Measurements from ENCODE around the gene SLC27A3. TPM values are rescaled to one million over a fixed set of nuclear protein-coding genes. Genes with fewer than 3 reads are reported as not detected.

SLC27A3 gene
- total RNA-seq, 1 experiment from 2014 or later: 38.9 TPM

- CTCF ChIA-PET: interaction anchor here (0.6 to 2.1 kb wide), 14 partner anchors 12 to 231 kb away, joined by 3 to 19 read pairs (median 5); partner anchors contain the start of genes CRTC2, NPR1 and S100A13
- peak within 1 kb of the TSS; percentile 99 for H3K27ac Mint-ChIP-seq
- no peaks in the 10 kb centered on the region; the same call in 1 of the 2 replicates for H3K27me3 Mint-ChIP-seq (ENCODE audit: low read depth)
- DNase-seq (ENCODE audit: low spot score) (peak; percentile 100), ATAC-seq (peak; percentile 100)
- peaks cover 12% of the 10 kb centered on the region for H3K36me3 Mint-ChIP-seq
- peak within 1 kb of the TSS; percentile 97 for H3K4me3 Mint-ChIP-seq
- POLR2A ChIA-PET: interaction anchor here (0.6 to 2.1 kb wide), 7 partner anchors 15 to 48 kb away, joined by 3 to 10 read pairs (median 5); no protein-coding TSS in a partner anchor
- H3K4me1 Mint-ChIP-seq: peaks cover 28% of the 10 kb centered on the region
- H3K9me3 Mint-ChIP-seq: no peaks in the 10 kb centered on the region
- TF ChIP-seq ZNF671 (CRISPR knock-in tag; IDR thresholded peaks at IDR 0.05) (no peak), USF2 (CRISPR knock-in tag; IDR thresholded peaks at IDR 0.05) (no peak), FOXP1 (CRISPR knock-in tag; IDR thresholded peaks at IDR 0.05; ENCODE audit: borderline replicate concordance) (0 out of 2 replicates have a peak, but pooled peaks have one; percentile 22), SOX15 (CRISPR knock-in tag; IDR thresholded peaks at IDR 0.05) (no peak), ERG (CRISPR knock-in tag; IDR thresholded peaks at IDR 0.05) (no peak), GABPB1 (CRISPR knock-in tag; IDR thresholded peaks at IDR 0.05) (no peak), SMAD4 (CRISPR knock-in tag; IDR thresholded peaks at IDR 0.05) (no peak), MYBL2 (CRISPR knock-in tag; IDR thresholded peaks at IDR 0.05) (no peak), IRF2 (CRISPR knock-in tag; IDR thresholded peaks at IDR 0.05; ENCODE audit: borderline replicate concordance, low read depth) (no peak), GRHL2 (CRISPR knock-in tag; IDR thresholded peaks at IDR 0.05; ENCODE audit: insufficient replicate concordance, severe bottlenecking) (no peak), NFE2L1 (CRISPR knock-in tag; IDR thresholded peaks at IDR 0.05) (no peak), ESRRA (CRISPR knock-in tag; IDR thresholded peaks at IDR 0.05; ENCODE audit: borderline replicate concordance) (no peak), ETV6 (CRISPR knock-in tag; IDR thresholded peaks at IDR 0.05) (0 out of 2 replicates have a peak, but pooled peaks have one; percentile 59), EMX1 (CRISPR knock-in tag; IDR thresholded peaks at IDR 0.05) (no peak), CTCF (IDR thresholded peaks at IDR 0.05) (no peak), E2F4 (CRISPR knock-in tag; IDR thresholded peaks at IDR 0.05; ENCODE audit: borderline replicate concordance, low read depth) (no peak), ZSCAN18 (CRISPR knock-in tag; IDR thresholded peaks at IDR 0.05) (no peak), AR (CRISPR knock-in tag; IDR thresholded peaks at IDR 0.05) (no peak), PRDM15 (CRISPR knock-in tag; IDR thresholded peaks at IDR 0.05) (no peak), ZNF423 (CRISPR knock-in tag; IDR thresholded peaks at IDR 0.05) (no peak), OVOL2 (CRISPR knock-in tag; IDR thresholded peaks at IDR 0.05; ENCODE audit: borderline replicate concordance) (no peak), CDX4 (CRISPR knock-in tag; IDR thresholded peaks at IDR 0.05; ENCODE audit: borderline replicate concordance) (no peak), GTF2I (CRISPR knock-in tag; conservative IDR thresholded peaks at IDR 0.05) (no peak)
Observed at GRCh38 chr1:153727463-153728304, 47.5 kb upstream of the SLC27A3 start, which contains the start of gene INTS3. Gene INTS3 (plus strand): TSS chr1:153728050. CDS start chr1:153728635, 585 bp downstream.
